WI38 (cell line): ENCODE results near the gene BCKDHA.

Experiments
- H3K4me3 ChIP-seq: 2 replicates; pipeline ENCODE4 v1.5.1; 2011; ENCODE audit warnings: low read depth, mild to moderate bottlenecking, control low read depth, low read length
- TF ChIP-seq, protein P1 (sequence below): IDR thresholded peaks from 2 replicates; pipeline ENCODE4 v1.5.1; 2012; ENCODE audit warnings: low read depth, mild to moderate bottlenecking, control low read depth, low read length

The BCKDHA gene

DNA sequence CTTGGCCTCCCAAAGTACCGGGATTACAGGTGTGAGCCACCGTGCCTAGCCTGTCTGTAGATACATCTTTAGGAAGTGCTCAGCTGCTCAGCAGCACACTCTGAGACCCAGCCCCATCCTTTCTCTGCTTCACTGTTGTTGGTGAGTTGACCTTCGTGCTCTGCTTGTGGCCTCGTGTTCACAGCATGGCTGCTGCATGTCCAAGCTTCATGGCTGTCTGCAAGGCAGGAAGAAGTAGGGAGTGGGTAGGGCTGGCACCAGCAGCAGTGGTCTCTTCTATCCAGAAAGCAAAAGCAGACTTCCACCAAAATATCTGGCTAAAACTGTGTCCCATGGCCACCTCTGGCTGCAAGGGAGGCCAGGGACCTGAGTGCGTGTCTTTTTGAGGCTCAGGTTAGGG, 15.3 kb downstream of the BCKDHA start:
- TF ChIP-seq, protein P1, sequence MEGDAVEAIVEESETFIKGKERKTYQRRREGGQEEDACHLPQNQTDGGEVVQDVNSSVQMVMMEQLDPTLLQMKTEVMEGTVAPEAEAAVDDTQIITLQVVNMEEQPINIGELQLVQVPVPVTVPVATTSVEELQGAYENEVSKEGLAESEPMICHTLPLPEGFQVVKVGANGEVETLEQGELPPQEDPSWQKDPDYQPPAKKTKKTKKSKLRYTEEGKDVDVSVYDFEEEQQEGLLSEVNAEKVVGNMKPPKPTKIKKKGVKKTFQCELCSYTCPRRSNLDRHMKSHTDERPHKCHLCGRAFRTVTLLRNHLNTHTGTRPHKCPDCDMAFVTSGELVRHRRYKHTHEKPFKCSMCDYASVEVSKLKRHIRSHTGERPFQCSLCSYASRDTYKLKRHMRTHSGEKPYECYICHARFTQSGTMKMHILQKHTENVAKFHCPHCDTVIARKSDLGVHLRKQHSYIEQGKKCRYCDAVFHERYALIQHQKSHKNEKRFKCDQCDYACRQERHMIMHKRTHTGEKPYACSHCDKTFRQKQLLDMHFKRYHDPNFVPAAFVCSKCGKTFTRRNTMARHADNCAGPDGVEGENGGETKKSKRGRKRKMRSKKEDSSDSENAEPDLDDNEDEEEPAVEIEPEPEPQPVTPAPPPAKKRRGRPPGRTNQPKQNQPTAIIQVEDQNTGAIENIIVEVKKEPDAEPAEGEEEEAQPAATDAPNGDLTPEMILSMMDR: no peak
- no peak overlapping the region for H3K4me3 ChIP-seq

DNA sequence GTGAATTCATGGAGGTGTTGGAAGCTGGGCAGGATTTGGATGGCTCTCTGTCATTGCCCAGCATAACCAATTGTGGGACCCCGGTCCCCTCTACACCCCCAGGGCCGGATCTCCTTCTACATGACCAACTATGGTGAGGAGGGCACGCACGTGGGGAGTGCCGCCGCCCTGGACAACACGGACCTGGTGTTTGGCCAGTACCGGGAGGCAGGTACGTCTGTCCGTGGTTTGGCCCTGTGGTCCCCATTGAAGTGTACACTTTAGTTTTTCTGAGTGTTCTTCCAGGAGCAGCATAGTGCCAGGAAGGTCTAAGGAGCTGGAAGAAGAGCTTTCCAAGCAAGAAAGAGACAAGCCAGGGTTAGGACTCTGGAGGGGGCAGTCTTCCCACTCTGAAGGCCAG, 16.3 kb downstream of the BCKDHA start:
- no peak overlapping the region for H3K4me3 ChIP-seq
- TF ChIP-seq, protein P1: no peak

DNA sequence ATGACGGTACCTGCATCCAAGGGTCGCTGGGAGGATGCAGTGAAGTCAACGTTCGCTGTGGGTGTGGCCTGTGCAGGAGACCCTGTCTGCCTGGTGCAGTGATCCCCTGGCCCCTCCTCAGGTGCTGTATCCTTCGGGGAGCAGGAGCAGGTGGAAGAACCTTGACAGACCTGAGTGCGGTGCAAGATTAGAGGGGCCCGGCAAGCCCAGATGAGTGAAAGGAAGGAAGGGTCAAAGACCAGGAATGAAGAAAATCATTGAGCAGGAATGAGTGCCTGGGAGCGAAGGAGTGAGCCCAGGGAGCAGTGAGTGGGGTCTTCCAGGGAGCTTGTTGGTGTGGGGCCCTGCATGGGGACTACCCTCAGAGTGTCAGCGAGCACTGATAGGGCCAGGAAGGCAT, 16.8 kb downstream of the BCKDHA start:
- no peak overlapping the region for H3K4me3 ChIP-seq
- TF ChIP-seq, protein P1: no peak

DNA sequence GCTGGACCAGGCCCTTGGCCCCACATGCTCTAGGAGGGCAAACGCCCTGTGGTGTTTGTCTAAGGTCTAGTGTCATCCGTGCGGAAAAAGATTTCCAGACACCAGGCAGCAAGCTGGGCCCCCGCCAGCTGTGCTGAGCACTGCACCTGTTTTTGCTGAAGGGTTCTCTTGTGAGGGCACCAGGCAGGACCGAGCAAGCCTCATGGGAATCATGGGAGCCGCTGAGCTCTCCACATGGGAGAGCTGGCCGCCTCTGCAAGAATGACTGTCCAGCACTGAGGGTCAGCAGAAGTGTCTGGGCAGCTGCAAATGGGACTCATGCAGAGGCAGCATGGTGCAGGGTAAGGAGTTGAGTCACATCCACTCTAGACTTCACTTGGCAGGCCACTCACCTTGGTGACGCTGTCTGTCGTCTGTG, 17.5 kb downstream of the BCKDHA start:
- TF ChIP-seq, protein P1: no peak
- H3K4me3 ChIP-seq: no peak overlapping the region

DNA sequence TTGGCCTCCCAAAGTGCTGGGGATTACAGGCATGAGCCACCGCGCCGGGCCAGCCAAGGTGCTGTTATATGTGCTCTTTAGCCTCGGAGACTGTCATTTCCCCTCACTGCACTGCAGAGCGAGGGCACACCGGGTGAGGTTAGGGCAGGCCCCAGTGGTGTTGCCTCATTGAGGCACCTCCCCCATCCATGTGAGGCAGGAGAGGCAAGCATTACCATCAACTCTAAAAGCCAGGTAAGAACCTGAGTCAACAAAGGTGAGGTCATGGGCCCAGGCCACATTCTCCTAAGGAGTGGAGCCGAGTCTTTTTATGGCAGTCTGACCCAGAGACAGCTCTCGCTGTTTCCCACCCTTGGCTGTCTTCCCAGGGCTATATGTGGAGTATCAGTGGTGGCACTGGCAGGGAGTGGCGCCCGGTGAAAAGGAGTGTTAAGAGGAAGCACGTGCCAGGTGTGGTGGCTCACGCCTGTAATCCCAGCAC, 18.6 kb downstream of the BCKDHA start:
- TF ChIP-seq, protein P1: no peak
- H3K4me3 ChIP-seq: no peak overlapping the region

DNA sequence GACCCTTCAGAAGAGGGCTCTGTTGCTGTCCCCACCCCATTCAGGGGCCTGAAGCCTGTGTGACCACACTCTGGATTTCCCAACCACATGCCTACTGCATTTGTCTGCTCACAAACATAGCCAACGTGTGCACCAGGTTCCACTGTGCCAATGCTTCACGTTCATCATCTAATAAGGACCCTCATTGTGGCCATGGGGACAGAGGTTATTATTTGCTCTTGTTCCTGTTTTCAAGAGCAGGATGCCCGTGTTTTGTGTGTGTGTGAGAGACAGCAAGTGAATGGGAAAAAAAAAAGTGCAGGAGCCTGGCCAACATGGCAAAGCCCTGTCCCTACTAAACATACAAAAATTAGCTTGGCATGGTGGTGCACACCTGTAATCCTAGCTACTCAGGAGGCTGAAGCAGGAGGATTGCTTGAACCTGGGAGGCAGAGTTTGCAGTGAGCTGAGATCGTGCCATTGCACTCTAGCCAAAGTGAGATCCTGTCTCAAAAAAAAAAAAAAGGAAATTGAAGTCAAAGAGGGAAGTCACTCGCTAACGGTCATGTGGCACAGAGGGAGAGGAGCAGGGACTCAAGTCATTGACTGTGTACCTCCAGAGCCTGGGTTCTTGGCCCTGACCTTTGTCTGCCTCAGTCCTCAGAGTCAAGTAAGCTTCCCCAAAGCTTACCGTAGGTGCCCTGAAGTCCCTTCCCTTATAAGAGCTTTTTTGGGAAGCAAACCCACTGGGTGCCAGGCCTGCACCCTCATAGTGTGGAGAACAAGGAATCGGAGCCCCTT, 22.7 kb downstream of the BCKDHA start:
- TF ChIP-seq, protein P1: no peak
- H3K4me3 ChIP-seq: no peak overlapping the region

DNA sequence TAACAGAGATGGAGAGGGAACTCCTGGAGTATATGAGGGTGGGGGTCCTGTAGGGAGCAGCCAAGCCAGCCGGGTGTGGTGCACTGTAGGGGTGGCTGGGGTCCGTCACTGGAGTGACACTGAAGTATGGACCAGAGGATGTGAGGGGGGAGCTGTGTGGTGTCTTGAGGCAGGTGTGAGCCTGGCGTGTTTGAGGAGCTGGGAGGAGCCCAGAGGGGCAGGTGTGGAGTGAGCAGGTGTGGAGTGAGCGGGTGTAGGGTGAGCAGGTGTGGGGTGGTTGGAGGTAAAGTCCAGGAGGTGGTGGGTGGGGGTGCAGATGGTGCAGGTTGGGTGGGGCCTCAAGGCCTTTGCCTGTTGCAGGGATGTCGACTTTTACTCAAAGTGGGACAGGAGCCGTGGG, 23.7 kb downstream of the BCKDHA start:
- TF ChIP-seq, protein P1: no peak
- H3K4me3 ChIP-seq: no peak overlapping the region
